ENCODE results near the gene DOCK6. TPM values are rescaled to one million over a fixed set of nuclear protein-coding genes. Genes with fewer than 3 reads are reported as not detected.

Gene DOCK6
- total RNA-seq, 1 experiment from 2014 or later: 19.4 TPM

- Histone ChIP-seq H3K4me3 (ENCODE audit: low read depth in 2 of 2, low read length in 2 of 2) (no peak overlapping the region), H3K4me1 (ENCODE audit: control insufficient read depth, insufficient read depth, low read length) (no peaks in the 10 kb centered on the region; the same call in 1 of the 2 replicates), H3K27ac (ENCODE audit: low read length) (no peak overlapping the region), H3K9me3 (ENCODE audit: control insufficient read depth, insufficient read depth, low read depth, low read length) (no peaks in the 10 kb centered on the region), H3K27me3 (ENCODE audit: control insufficient read depth, insufficient read depth, low read length) (no peaks in the 10 kb centered on the region), H3K36me3 (ENCODE audit: control insufficient read depth, insufficient read depth, low read length) (no peaks in the 10 kb centered on the region)
- in situ Hi-C loops (cut with HindIII; ENCODE audit: low pct_unique_long_range_greater_than_20kb, low sequenced_read_pairs) (no loop called here), intact Hi-C loops (cut with micrococcal nuclease; ENCODE audit: unreplicated experiment) (no loop called here)
- no peak for DNase-seq (ENCODE audit: low read depth, low spot score)
- no peak for ATAC-seq
- POLR2A ChIA-PET: no interaction called here
- CTCF ChIA-PET: no interaction called here
- TF ChIP-seq TCF7L2 (IDR thresholded peaks at IDR 0.05; ENCODE audit: low read depth, low read length) (no peak), POLR2AphosphoS5 (IDR thresholded peaks at IDR 0.05; ENCODE audit: low read depth, low read length) (no peak), REST (IDR thresholded peaks at IDR 0.05; ENCODE audit: insufficient read depth in 1 of 2, low read depth in 2 of 2, low read length in 1 of 2) (no peak), CTCF (IDR thresholded peaks at IDR 0.05) (no peak), SIN3A (IDR thresholded peaks at IDR 0.05; ENCODE audit: borderline replicate concordance, insufficient read depth, low read depth, low read length) (no peak)
- BruUV-seq (replicated peaks): no TSS peak
Measured at GRCh38 chr19:11291415-11291814, 29.1 kb upstream of the DOCK6 start.

GRCh38 chr19:11290256-11290655 is 27.9 kb upstream of the DOCK6 start:
- ChIA-PET CTCF (interaction anchor here (0.6 to 0.9 kb wide), 2 partner anchors 23 to 152 kb away, joined by 6 to 7 read pairs; no protein-coding TSS in a partner anchor), POLR2A (no interaction called here)
- H3K4me3 ChIP-seq (ENCODE audit: low read depth in 2 of 2, low read length in 2 of 2): no peak overlapping the region
- no peaks in the 10 kb centered on the region for H3K9me3 ChIP-seq (ENCODE audit: control insufficient read depth, insufficient read depth, low read depth, low read length)
- H3K4me1 ChIP-seq (ENCODE audit: control insufficient read depth, insufficient read depth, low read length): no peaks in the 10 kb centered on the region; the same call in 1 of the 2 replicates
- H3K27ac ChIP-seq (ENCODE audit: low read length): no peak overlapping the region
- ATAC-seq (no peak), DNase-seq (ENCODE audit: low read depth, low spot score) (no peak)
- H3K36me3 ChIP-seq (ENCODE audit: control insufficient read depth, insufficient read depth, low read length): no peaks in the 10 kb centered on the region
- in situ Hi-C loops (cut with HindIII; ENCODE audit: low pct_unique_long_range_greater_than_20kb, low sequenced_read_pairs): no loop called here
- intact Hi-C loops (cut with micrococcal nuclease; ENCODE audit: unreplicated experiment): no loop called here
- no peaks in the 10 kb centered on the region for H3K27me3 ChIP-seq (ENCODE audit: control insufficient read depth, insufficient read depth, low read length)
- no TSS peak for BruUV-seq (replicated peaks)
- TF ChIP-seq POLR2AphosphoS5 (IDR thresholded peaks at IDR 0.05; ENCODE audit: low read depth, low read length) (no peak), TCF7L2 (IDR thresholded peaks at IDR 0.05; ENCODE audit: low read depth, low read length) (no peak), CTCF (IDR thresholded peaks at IDR 0.05) (no peak), REST (IDR thresholded peaks at IDR 0.05; ENCODE audit: insufficient read depth in 1 of 2, low read depth in 2 of 2, low read length in 1 of 2) (no peak), SIN3A (IDR thresholded peaks at IDR 0.05; ENCODE audit: borderline replicate concordance, insufficient read depth, low read depth, low read length) (no peak)
